ENCODE data around the gene ZCCHC7.

Gene ZCCHC7

GRCh38 chr9:37332578-37332977 is 212.2 kb downstream of the ZCCHC7 start:
- TF ChIP-seq SIN3A (IDR thresholded peaks at IDR 0.05; ENCODE audit: borderline replicate concordance, insufficient read depth, low read length) (no peak), FOXP2 (optimal IDR thresholded peaks at IDR 0.05; ENCODE audit: borderline replicate concordance, extremely low read depth, extremely low read length, insufficient read depth) (no peak), REST (IDR thresholded peaks at IDR 0.05; ENCODE audit: insufficient read depth in 1 of 2, low read depth in 2 of 2, low read length in 2 of 2) (no peak), TAF1 (IDR thresholded peaks at IDR 0.05; ENCODE audit: borderline replicate concordance, insufficient read depth, low read length) (no peak), POLR2AphosphoS5 (IDR thresholded peaks at IDR 0.05; ENCODE audit: low read depth, low read length) (no peak)

GRCh38 chr9:37333288-37333687 is 212.9 kb downstream of the ZCCHC7 start:
- no peak for TF ChIP-seq REST (IDR thresholded peaks at IDR 0.05; ENCODE audit: insufficient read depth in 1 of 2, low read depth in 2 of 2, low read length in 2 of 2)
- no peak for TF ChIP-seq SIN3A (IDR thresholded peaks at IDR 0.05; ENCODE audit: borderline replicate concordance, insufficient read depth, low read length)
- no peak for TF ChIP-seq FOXP2 (optimal IDR thresholded peaks at IDR 0.05; ENCODE audit: borderline replicate concordance, extremely low read depth, extremely low read length, insufficient read depth)
- TF ChIP-seq POLR2AphosphoS5 (IDR thresholded peaks at IDR 0.05; ENCODE audit: low read depth, low read length): no peak
- no peak for TF ChIP-seq TAF1 (IDR thresholded peaks at IDR 0.05; ENCODE audit: borderline replicate concordance, insufficient read depth, low read length)

- TF ChIP-seq FOXP2 (optimal IDR thresholded peaks at IDR 0.05; ENCODE audit: borderline replicate concordance, extremely low read depth, extremely low read length, insufficient read depth): no peak
- TF ChIP-seq SIN3A (IDR thresholded peaks at IDR 0.05; ENCODE audit: borderline replicate concordance, insufficient read depth, low read length): no peak
- no peak for TF ChIP-seq TAF1 (IDR thresholded peaks at IDR 0.05; ENCODE audit: borderline replicate concordance, insufficient read depth, low read length)
- no peak for TF ChIP-seq REST (IDR thresholded peaks at IDR 0.05; ENCODE audit: insufficient read depth in 1 of 2, low read depth in 2 of 2, low read length in 2 of 2)
- TF ChIP-seq POLR2AphosphoS5 (IDR thresholded peaks at IDR 0.05; ENCODE audit: low read depth, low read length): no peak
Measured at GRCh38 chr9:37335238-37335637, 214.9 kb downstream of the ZCCHC7 start.

GRCh38 chr9:37336150-37336549 is 215.8 kb downstream of the ZCCHC7 start:
- no peak for TF ChIP-seq FOXP2 (optimal IDR thresholded peaks at IDR 0.05; ENCODE audit: borderline replicate concordance, extremely low read depth, extremely low read length, insufficient read depth)
- TF ChIP-seq POLR2AphosphoS5 (IDR thresholded peaks at IDR 0.05; ENCODE audit: low read depth, low read length): no peak
- no peak for TF ChIP-seq TAF1 (IDR thresholded peaks at IDR 0.05; ENCODE audit: borderline replicate concordance, insufficient read depth, low read length)
- no peak for TF ChIP-seq REST (IDR thresholded peaks at IDR 0.05; ENCODE audit: insufficient read depth in 1 of 2, low read depth in 2 of 2, low read length in 2 of 2)
- TF ChIP-seq SIN3A (IDR thresholded peaks at IDR 0.05; ENCODE audit: borderline replicate concordance, insufficient read depth, low read length): no peak

All from PFSK-1 (cell line).